ENCODE results near the gene MARK4.

The MARK4 gene

DNA sequence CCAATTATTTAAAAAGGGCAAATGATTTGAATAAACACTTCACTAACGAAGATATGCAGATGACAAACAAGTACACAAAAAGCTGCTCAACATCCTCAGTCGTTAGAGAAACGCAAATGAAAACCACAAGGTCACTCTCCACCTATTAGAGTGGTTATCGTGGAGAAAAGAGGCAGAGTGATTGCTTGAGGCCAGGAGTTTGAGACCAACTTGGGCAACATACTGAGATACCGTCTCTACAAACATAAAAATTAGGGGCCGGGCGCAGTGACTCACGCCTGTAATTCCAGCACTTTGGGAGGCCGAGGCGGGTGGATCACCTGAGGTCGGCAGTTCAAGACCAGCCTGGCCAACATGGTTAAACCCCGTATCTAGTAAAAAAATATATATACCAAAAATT is 45.3 kb upstream of the MARK4 start (continued):
- TF ChIP-seq, protein P1, sequence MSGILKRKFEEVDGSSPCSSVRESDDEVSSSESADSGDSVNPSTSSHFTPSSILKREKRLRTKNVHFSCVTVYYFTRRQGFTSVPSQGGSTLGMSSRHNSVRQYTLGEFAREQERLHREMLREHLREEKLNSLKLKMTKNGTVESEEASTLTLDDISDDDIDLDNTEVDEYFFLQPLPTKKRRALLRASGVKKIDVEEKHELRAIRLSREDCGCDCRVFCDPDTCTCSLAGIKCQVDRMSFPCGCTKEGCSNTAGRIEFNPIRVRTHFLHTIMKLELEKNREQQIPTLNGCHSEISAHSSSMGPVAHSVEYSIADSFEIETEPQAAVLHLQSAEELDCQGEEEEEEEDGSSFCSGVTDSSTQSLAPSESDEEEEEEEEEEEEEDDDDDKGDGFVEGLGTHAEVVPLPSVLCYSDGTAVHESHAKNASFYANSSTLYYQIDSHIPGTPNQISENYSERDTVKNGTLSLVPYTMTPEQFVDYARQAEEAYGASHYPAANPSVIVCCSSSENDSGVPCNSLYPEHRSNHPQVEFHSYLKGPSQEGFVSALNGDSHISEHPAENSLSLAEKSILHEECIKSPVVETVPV (CRISPR knock-in tag; IDR thresholded peaks at IDR 0.05) = no peak
- TF ChIP-seq ZNF8 (CRISPR knock-in tag; IDR thresholded peaks at IDR 0.05) (no peak), OSR1 (CRISPR knock-in tag; IDR thresholded peaks at IDR 0.05) (no peak), ZNF70 (CRISPR knock-in tag; IDR thresholded peaks at IDR 0.05) (no peak)

DNA sequence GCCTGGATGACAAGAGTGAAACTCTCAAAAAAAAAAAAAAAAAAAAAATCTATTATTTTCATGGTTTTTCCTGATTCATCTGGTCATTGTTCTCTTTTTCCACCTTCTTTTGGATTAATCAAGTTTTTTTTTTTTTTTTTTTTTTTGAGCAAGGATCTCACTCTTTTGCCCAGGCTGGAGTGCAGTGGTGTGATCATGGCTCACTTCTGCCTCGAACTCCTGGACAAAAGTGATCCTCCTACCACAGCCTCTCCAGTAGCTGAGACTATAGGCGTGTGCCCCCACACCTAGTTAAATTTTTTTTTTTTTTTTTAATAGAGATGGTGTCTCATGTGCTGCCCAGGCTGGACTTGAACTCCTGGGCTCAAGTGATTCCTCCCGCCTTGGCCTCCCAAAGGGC is 44.7 kb upstream of the MARK4 start:
- TF ChIP-seq GLIS3 (CRISPR knock-in tag; IDR thresholded peaks at IDR 0.05) (no peak), ZNF8 (CRISPR knock-in tag; IDR thresholded peaks at IDR 0.05) (no peak), OSR1 (CRISPR knock-in tag; IDR thresholded peaks at IDR 0.05) (no peak)
- no peak for ATAC-seq

DNA sequence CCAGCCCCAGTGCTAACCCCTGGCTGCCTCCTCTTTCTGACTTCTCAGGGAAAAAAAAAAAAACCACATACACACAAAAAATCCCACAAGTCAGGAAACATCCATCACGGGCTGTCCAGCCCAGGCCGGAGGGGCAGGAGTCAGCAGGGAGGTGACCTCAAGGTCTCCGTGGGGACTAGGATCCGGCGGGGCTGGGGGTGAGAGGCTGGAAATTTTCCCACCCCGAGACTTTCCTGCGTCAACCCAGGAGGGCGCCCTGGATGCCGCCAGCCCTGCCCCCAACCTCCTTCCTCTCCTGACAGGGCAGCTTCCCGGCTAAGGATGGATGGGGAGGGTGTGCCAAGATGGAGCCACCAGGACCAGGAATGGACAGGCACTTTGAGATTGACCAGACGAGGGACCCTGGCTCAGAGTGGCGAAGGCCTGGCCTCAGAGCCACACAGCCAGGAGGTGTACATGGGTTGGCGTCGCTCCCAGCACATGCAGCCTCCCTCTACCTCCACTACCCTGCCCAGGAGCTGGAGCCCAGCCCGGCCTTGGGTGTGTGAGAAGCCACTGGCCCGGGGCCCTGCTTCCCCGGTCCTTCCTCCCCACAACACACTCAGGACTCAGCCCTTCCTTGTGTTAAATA is 39.2 kb upstream of the MARK4 start:
- no peak for ATAC-seq
- TF ChIP-seq ZNF8 (CRISPR knock-in tag; IDR thresholded peaks at IDR 0.05) (no peak), GLIS3 (CRISPR knock-in tag; IDR thresholded peaks at IDR 0.05) (no peak), ZFP3 (CRISPR knock-in tag; IDR thresholded peaks at IDR 0.05) (no peak), ISL1 (CRISPR knock-in tag; IDR thresholded peaks at IDR 0.05) (no peak), TOX (CRISPR knock-in tag; IDR thresholded peaks at IDR 0.05; ENCODE audit: borderline replicate concordance) (no peak), OSR1 (CRISPR knock-in tag; IDR thresholded peaks at IDR 0.05) (no peak), ZNF565 (CRISPR knock-in tag; conservative IDR thresholded peaks at IDR 0.05; ENCODE audit: low read depth) (no peak), TCF4 (CRISPR knock-in tag; IDR thresholded peaks at IDR 0.05; ENCODE audit: borderline replicate concordance) (no peak), PPARA (CRISPR knock-in tag; IDR thresholded peaks at IDR 0.05; ENCODE audit: borderline replicate concordance) (no peak), ESRRG (CRISPR knock-in tag; IDR thresholded peaks at IDR 0.05) (no peak)
- TF ChIP-seq, protein P2, sequence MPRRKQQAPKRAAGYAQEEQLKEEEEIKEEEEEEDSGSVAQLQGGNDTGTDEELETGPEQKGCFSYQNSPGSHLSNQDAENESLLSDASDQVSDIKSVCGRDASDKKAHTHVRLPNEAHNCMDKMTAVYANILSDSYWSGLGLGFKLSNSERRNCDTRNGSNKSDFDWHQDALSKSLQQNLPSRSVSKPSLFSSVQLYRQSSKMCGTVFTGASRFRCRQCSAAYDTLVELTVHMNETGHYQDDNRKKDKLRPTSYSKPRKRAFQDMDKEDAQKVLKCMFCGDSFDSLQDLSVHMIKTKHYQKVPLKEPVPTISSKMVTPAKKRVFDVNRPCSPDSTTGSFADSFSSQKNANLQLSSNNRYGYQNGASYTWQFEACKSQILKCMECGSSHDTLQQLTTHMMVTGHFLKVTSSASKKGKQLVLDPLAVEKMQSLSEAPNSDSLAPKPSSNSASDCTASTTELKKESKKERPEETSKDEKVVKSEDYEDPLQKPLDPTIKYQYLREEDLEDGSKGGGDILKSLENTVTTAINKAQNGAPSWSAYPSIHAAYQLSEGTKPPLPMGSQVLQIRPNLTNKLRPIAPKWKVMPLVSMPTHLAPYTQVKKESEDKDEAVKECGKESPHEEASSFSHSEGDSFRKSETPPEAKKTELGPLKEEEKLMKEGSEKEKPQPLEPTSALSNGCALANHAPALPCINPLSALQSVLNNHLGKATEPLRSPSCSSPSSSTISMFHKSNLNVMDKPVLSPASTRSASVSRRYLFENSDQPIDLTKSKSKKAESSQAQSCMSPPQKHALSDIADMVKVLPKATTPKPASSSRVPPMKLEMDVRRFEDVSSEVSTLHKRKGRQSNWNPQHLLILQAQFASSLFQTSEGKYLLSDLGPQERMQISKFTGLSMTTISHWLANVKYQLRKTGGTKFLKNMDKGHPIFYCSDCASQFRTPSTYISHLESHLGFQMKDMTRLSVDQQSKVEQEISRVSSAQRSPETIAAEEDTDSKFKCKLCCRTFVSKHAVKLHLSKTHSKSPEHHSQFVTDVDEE (CRISPR knock-in tag; IDR thresholded peaks at IDR 0.05) = no peak
- TF ChIP-seq, protein P1 (CRISPR knock-in tag; IDR thresholded peaks at IDR 0.05) = no peak
- TF ChIP-seq, protein P3, sequence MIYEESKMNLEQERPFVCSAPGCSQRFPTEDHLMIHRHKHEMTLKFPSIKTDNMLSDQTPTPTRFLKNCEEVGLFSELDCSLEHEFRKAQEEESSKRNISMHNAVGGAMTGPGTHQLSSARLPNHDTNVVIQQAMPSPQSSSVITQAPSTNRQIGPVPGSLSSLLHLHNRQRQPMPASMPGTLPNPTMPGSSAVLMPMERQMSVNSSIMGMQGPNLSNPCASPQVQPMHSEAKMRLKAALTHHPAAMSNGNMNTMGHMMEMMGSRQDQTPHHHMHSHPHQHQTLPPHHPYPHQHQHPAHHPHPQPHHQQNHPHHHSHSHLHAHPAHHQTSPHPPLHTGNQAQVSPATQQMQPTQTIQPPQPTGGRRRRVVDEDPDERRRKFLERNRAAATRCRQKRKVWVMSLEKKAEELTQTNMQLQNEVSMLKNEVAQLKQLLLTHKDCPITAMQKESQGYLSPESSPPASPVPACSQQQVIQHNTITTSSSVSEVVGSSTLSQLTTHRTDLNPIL (CRISPR knock-in tag; IDR thresholded peaks at IDR 0.05; ENCODE audit: low read depth) = no peak
- TF ChIP-seq, protein P4, sequence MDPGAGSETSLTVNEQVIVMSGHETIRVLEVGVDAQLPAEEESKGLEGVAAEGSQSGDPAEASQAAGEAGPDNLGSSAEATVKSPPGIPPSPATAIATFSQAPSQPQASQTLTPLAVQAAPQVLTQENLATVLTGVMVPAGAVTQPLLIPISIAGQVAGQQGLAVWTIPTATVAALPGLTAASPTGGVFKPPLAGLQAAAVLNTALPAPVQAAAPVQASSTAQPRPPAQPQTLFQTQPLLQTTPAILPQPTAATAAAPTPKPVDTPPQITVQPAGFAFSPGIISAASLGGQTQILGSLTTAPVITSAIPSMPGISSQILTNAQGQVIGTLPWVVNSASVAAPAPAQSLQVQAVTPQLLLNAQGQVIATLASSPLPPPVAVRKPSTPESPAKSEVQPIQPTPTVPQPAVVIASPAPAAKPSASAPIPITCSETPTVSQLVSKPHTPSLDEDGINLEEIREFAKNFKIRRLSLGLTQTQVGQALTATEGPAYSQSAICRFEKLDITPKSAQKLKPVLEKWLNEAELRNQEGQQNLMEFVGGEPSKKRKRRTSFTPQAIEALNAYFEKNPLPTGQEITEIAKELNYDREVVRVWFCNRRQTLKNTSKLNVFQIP (CRISPR knock-in tag; IDR thresholded peaks at IDR 0.05; ENCODE audit: borderline replicate concordance, low read depth) = no peak

DNA sequence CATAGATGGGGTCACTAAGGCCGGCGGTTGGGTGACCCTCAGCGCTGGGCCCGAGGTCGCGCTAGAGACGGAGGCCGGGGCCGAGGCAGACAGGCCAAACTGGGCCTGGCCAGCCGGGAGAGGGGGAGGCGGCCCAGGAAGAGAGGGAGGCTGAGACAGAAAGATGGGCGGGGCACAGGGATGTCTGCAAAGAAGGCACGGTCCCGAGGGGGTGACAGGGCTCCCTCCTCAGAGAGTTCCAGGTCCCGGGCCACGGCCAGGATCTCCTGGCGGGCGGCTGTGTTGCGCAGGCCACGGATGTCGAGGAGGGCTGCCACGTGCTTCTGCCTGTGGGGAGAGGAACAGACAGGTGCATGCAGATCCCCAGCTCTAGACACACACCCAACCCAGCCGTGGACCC is 38.0 kb upstream of the MARK4 start:
- no peak for ATAC-seq
- TF ChIP-seq SNAI2 (CRISPR knock-in tag; IDR thresholded peaks at IDR 0.05) (no peak), RARB (CRISPR knock-in tag; IDR thresholded peaks at IDR 0.05) (no peak)
